Fibroblast of skin of right biceps (primary cell): Measurements from ENCODE around the gene AQP9.
"Not testable (repeated sequence)": the region's sequence is repeated elsewhere in the genome, so short reads cannot be mapped to it uniquely, and the experiment has no call there.

Experiments used
- DNase-seq: peaks from one replicate; pipeline ENCODE4 v3.0.0-alpha.2; 2013

AQP9 gene

GRCh38 chr15:58182460-58183163 is 44.4 kb downstream of the AQP9 start:
- peak; percentile 47 for DNase-seq

GRCh38 chr15:58185439-58185838 is 47.3 kb downstream of the AQP9 start:
- DNase-seq = peak; percentile 34

- DNase-seq = no peak
Observed at GRCh38 chr15:58189148-58189811, 51.1 kb downstream of the AQP9 start.

GRCh38 chr15:58190419-58190818 is 52.2 kb downstream of the AQP9 start:
- DNase-seq = peak; percentile 22

GRCh38 chr15:58193636-58194035 is 55.5 kb downstream of the AQP9 start:
- DNase-seq = not testable (repeated sequence)

- no peak for DNase-seq
Observed at GRCh38 chr15:58200739-58201138, 62.6 kb downstream of the AQP9 start.

GRCh38 chr15:58201516-58201915 is 63.3 kb downstream of the AQP9 start:
- peak; percentile 79 for DNase-seq

- peak; percentile 99 for DNase-seq
Observed at GRCh38 chr15:58203537-58203936, 65.4 kb downstream of the AQP9 start.

GRCh38 chr15:58206151-58206550 is 68.0 kb downstream of the AQP9 start:
- peak; percentile 48 for DNase-seq

GRCh38 chr15:58208217-58208616 is 70.0 kb downstream of the AQP9 start:
- not testable (repeated sequence) for DNase-seq

- DNase-seq = peak; percentile 80
Observed at GRCh38 chr15:58209007-58209481, 70.9 kb downstream of the AQP9 start.

- peak; percentile 49 for DNase-seq
Observed at GRCh38 chr15:58210031-58210430, 71.8 kb downstream of the AQP9 start.

- peak; percentile 60 for DNase-seq
Observed at GRCh38 chr15:58212909-58213526, 74.8 kb downstream of the AQP9 start.

GRCh38 chr15:58213587-58214338 is 75.6 kb downstream of the AQP9 start:
- DNase-seq = peak; percentile 89

- no peak for DNase-seq
Observed at GRCh38 chr15:58214591-58215340, 76.6 kb downstream of the AQP9 start.

- no peak for DNase-seq
Observed at GRCh38 chr15:58217460-58217859, 79.3 kb downstream of the AQP9 start.

GRCh38 chr15:58221591-58222241 is 83.5 kb downstream of the AQP9 start:
- DNase-seq = peak; percentile 30

GRCh38 chr15:58222679-58223078 is 84.5 kb downstream of the AQP9 start:
- DNase-seq = peak; percentile 75

- no peak for DNase-seq
Observed at GRCh38 chr15:58223432-58223831, 85.3 kb downstream of the AQP9 start.

GRCh38 chr15:58224068-58224467 is 85.9 kb downstream of the AQP9 start:
- DNase-seq = peak; percentile 21

- DNase-seq = peak; percentile 79
Observed at GRCh38 chr15:58227706-58228543, 89.7 kb downstream of the AQP9 start.
